CD4-positive, alpha-beta T cell treated with Interferon gamma for 1 hour (primary cell): Measurements from ENCODE around the gene GPHB5.
"Not testable (repeated sequence)": the region's sequence is repeated elsewhere in the genome, so short reads cannot be mapped to it uniquely, and the experiment has no call there.

Source experiments
- DNase-seq: peaks from one replicate; pipeline ENCODE4 v3.0.0-alpha.2; 2020

Gene GPHB5

DNA sequence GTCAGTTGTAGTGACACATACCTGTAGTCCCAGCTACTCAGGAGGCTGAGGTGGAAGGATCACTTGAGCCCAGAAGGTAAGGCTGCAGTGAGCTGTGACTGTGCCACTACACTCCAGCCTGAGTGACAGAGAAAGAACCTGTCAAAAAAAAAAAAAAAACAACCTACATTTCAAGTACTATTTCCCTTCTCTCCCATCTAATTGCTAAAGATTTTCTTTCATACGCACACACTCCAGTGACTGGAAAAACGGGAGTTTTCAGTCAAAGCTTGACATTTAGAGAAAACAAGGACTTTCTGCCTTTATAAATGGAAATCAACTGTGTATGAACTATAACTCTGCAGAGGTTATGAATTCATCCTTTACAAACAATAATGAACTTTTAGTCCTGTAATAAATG is 25.9 kb downstream of the GPHB5 start:
- DNase-seq = no peak

DNA sequence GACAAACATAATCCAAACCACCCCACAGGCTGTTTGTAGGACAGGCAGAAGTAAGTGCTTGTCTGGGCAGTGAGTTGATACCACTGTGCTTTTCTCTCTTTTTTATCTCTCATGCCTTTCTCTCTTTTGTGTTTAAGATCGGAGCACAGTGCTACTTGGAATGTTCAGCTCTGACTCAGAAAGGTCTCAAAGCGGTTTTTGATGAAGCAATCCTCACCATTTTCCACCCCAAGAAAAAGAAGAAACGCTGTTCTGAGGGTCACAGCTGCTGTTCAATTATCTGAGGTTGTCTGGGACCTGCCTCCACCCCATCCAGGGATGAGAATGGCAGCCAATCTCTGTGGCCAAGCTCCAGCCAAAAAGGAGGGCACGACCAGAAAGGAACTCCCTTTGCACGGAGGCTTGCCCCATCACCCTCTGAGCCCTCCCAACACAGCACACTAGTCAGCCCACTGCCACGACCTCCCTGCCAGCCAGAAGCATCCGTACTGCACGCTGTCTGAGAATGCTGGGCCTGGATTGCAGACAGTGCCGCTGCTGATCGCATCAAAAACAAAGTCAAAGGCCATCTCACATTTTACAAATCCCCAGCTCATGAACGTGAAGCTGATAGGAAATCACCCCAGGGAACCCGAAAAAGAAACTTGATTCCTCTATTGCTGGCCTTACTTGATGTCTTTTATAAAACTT is 27.8 kb downstream of the GPHB5 start:
- no peak for DNase-seq

DNA sequence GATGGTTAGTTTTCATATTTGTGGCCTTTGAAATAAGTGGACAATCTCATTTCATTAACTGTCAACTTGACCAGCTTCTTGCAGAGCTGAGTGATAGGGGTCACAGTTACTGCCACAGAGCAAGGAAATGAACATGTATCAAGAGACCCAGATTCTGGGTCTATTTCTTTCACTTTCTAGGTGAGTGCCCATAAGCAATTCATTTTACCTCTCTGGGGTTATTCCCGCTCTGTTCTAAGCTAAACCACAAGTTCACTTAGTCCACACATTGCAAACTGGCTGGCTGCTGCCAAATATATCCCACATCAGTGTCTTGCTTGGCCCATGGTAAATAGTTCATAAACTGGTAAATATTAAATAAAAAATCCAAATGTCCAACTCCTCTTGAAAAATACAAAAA is 29.9 kb downstream of the GPHB5 start:
- DNase-seq = no peak

DNA sequence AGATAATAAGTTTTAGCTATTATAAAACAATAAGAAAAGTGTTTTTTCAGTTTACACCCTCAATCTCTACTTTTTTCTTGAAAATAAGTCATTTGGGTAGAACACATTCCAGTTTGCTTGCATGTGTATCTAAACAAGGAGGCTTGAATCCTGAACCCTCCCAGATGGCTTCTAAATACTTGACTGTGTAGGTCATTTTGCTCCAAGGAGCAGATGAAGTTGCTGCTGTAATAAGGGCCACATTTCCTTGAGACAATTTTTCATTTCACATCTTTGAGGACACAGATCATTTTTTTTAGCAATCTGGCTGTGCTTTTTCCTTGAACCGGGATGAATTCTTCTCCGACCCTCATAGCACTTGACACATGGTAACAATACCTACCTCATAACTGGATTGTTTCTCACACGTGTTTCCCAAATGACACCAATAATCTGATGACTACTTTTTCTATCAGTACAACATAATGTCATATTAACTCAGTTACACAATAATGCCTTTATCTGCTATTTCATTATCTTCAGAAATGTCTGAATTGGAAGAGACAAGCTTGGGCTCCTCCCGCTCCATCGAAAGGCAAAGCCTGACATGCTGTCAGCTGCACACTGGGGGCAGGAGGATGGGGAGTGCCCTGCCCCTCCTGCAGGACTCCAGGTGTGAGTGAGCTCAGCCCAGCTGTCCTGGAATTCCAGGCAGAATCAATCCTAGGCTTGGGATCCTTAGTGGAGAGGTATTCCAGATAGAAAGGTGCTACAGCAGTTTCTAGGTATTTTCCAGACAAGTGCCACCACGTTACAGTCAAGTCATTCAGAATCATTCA is 30.9 kb downstream of the GPHB5 start:
- no peak for DNase-seq

DNA sequence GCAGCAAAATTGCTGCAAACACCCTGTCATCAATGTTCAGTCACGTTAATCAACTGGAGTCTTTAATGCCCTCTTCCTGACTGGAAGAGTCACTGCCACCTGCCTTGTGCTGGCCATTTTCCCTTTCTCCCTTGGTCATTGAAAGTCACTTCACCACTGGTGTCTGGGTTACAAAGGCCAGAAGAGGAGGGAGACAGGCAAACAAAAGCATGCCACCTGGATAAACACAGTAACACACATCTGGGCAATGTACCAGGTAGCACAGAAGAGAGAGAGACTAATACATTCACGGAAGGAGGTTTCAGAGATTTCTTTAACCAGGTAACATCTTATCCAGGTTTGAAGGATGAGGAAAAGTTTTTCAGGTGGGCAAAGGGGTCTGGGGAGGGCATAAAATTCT is 32.7 kb downstream of the GPHB5 start:
- no peak for DNase-seq

DNA sequence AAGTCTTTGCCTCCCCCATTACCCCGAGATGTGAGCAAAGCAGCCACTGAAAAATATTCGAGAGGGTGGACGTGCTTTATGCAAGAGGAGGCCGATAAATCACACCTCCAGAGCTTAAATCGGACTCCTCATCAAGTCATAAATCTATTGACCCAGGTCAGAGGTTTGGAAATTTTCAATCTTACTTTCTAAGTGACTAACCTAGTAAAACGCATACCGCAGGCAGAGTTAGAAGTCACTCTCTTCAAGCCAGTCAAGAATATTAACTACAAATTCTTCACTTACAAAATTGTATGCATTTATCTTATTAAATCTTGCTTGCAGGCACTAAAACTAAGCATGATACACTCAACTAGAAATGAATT is 34.9 kb downstream of the GPHB5 start:
- no peak for DNase-seq

DNA sequence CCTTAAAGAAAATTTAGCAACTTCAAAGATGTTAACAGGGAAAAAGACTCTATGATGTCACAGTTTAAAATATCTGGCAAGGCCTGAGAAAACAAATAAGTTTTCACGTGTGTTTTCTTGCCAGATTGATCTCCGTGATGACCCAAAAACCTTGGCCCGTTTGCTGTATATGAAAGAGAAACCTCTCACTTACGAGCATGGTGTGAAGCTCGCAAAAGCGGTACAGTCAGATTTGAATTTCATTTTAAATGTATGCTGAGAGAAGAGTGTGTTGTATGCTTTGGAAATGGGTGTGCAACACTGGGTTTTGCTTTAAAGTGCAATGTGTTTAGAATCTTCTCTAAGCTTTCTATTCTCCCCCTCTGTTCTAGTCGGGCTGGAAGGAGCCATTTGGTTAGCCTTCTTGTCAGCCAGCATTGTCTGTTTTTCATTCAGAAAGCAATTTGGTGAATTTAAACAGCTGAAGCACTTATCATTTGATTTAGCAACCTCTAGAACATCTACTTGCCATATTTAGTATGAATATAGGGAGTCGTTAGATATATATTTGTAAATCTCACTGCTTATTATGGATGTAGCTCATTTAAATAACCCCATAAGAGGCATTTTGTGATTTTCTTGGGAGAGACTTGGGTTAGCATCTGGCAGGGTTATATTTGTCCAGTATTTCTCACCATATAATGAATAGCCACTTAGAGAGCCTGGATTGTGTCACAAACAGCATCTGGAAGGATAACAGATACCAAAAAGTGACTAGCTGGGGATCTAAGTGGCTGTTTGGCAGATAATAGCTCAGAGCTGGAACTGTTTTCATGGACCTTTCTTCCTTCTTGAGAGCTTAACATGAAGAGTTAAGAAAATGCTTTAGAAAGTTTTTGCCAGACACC is 35.5 kb downstream of the GPHB5 start:
- DNase-seq = no peak

DNA sequence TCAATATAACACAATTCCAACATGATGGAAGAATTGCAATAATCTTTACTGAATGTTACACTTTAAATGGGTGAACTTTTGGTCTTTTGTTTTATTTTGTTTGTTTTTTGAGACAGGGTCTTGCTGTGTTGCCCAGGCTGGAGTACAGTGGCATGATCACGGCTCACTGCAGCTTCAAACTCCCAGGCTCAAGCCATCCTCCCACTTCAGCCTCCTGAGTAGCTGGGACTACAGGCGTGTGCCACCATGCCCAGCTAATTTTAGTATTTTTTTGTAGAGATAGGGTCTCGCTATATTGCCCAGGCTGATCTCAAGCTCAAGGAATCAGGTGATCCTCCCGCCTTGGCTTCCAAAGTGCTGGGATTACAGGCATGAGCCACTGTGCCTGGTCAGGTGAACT is 38.8 kb downstream of the GPHB5 start:
- DNase-seq = not testable (repeated sequence)

DNA sequence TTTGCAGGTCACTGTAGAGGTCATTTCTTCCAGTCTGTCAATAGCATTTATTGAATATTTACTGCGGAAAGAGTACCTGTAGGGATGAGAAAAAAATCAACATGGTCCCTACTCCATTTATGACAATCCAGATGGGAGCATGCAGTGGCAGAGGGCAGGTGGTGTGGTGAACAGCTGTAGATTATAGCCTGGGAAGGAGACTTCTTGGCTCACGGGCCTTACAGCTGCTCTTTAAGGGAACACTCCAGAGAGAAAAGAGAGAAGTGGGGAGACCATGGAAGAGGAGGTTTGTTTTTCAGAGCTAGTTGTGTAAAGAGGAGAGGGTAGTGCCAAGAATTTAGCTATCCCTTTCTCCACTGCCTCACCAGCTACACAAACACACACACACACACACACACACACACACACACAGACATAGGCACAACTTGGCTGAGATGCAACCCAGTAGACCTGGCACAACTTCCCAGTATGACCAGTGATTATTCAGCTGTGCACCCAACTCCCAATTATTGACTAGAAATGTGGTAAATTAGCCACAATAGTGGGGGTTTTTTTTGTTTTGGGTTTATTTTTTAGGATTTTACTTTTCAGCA is 41.0 kb downstream of the GPHB5 start:
- DNase-seq = no peak

DNA sequence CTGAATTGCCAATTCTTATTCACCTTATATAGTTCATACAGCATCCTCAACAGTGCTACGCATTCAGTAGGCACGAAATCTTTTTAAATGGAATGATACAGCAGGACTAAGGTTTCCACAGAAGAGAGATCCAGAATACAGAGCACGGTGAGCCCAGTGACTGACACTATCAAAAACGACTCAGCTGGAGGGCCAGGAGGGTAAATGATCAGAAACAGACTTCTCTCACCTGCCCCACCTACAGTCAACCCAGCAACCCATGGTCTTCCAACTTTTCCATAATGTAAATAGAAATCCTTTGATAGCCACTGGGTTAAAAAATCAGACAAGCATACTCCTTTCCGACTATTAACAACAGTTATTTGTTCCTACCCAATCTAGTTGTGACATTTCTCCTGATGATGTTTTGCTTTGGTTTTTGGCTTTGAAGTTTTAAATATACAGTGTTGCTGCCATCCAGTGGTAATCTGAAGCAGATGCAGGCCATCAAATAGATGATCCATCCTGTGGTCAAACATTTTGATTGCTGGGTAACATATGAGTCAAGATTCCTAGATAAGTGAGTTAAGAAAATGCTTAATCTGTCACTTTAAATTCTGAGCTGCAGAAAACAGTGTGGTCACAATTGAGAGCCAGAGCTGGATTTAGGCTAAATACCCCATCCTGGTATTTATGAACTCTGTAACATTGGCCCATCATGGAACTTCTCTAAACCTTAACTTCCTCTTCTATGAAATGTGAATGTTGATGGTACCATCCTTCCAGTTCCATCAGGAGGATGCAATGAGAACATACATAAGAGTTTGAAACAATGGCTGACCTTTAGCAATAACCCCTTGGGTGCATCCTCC is 42.0 kb downstream of the GPHB5 start:
- no peak for DNase-seq

DNA sequence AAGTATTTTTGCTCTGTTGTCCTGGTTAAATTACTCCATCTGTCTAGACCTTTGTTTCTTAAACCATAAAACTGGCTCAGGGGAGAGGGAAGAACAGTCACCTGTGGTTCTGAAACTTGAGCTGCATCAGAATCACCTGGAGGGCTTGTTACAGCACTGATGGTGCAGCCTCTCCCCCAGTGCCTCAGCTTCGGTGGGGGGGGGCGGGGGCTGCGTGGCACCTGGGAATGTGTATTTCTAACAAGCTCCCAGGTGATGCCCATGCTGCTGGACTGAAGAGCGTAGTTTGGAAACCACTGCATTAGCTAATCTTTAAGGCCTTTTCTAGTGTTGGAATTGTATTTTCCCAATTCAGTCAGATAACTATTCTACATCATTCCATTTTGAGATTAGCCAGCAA is 42.7 kb downstream of the GPHB5 start:
- DNase-seq = no peak

DNA sequence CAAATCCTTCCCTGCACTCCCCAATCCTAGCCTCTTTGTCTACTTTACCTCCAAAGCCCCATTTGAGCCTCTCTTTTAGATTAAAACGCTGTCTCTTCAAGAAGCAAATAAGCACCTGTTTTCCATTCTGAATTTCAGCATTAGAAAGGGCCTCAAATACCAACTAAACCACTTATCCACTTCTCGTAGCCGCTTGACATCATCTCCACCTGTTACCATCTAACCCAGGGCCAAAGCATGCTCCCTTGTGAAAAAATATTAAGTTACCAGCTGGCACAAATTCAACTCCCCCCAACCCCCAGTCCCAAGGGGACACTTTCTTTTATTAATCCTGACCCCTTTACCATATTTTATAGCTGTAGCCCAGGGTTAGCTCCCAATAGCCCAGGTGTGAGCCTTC is 43.1 kb downstream of the GPHB5 start:
- DNase-seq = no peak

DNA sequence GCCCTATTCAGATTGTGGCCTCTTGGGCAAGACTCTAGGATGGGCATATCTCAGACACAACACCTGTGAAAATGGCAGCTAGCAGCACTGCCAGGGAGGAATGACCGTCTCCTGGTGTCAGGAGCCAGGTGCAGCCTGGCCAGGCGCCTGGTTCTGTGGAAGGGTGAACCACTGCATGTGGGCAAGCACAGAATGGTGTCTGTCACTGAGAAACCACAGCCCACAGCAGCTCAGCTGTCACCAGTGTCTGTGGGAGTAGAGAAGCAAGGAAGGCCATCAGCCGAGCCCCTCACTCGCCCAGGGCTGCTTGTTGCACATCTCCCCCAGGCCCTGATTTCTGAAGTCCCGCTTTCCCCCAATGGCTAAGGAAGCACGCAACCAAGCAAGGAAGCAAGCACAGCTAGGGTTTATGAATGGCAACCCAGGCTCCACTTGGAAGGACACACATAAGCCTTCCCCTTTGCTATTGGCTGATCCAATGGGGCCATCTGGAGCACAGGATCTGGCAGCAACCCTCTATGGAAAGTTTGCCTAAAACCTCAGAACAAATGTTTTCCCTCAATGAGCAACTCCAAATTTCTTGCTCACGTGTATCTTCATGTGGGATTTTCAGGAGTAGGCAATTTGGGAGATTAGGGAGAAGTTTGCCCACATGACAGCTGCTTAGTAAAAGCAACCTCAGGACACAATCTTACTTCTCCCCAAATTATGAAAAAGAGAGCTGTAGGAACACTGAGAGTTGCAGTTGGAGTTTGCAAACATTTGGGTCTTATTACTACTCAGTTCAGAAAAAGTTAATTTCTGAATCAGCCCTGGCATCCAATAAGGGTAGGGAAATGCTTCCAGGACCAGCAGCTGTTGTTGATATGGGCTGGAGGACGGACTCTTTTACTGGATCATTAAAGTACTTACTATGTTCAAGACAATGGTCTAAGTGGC is 44.7 kb downstream of the GPHB5 start:
- DNase-seq = no peak

DNA sequence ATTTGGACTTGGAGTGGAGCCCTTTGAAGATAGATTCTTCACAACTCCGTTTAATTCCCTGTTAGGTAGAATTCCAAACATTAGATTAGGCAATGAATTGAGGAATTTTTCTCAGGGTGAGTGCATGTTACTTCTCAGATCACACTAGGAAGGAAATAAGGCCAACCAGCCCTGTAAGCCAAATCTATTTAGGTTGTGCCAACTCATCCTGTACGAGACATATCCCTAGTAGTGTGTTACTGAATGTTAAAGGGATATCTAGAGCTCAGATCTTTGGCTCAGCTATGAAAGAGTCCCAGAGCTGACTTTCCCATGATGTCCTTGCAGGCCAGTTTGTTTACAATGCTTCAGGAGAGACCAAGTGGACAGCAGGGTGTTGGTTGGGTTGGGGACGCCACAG is 45.6 kb downstream of the GPHB5 start:
- DNase-seq = no peak

DNA sequence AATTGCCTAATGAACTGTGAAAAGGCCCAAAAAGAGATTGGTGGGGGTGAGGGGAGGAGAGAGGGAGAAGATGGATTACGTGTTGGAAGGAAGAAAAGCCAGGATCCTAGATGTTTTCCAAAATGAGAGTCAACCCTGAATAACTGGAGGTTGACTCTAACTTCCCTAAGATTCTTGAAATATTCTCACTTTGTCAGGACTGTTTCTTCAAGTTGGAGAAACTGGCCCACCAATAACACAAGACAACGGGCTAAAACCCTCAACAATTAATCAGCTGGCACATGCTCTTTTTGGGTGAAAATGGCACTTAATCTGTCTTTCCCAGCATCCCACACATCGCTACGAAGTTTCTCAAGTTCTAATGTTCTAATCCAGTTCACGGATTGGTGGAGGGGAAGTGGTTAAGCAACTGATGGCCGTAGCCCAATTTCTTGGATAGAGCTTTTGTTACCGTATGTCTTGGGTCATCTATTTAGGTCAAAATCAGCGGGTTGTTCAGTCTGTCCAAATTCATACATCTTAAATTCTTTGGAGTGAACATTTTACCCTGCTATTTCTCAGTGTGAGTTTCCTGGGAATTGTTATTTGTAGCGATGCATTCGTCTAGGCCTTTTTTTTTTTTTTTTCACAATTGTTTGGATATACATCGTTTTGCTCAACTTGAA is 49.0 kb downstream of the GPHB5 start:
- no peak for DNase-seq

DNA sequence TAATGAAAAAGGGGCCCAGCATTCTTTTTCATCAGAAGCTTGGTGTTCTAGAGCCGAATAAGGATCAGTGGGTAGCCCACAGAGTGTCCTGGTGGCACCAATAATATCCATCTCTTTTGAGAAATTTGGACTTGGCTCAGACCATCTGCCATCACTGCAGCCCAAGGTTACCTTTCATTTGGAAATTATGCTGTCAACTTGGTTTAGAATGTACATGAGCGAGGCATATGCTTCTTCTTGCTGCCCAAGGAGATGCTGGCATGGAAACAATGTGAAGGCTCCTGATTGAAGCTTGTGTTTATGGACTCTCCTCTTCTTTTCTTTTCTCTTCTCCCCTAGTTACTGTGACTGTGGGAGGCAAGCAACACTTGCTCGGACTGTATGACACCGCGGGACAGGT is 50.0 kb downstream of the GPHB5 start:
- DNase-seq = no peak

DNA sequence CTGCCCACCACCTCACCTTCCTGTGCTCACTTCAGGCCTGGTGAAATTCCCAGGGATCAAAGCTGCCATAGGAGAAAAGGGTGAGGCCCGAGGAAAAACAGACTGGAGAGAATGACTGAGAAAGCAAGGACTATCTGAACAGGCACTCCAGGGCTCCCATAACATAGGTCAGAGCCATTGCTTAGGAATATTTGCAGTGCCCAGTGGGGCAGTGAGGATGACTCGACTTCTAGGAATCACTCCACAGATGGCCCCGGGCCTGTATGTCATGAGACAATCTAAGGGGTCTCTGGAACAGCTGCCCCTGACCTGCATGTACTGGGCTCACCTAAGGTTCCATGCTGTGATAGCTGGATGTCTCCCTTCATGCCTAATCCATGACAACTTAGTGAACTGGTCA is 51.6 kb downstream of the GPHB5 start:
- no peak for DNase-seq

DNA sequence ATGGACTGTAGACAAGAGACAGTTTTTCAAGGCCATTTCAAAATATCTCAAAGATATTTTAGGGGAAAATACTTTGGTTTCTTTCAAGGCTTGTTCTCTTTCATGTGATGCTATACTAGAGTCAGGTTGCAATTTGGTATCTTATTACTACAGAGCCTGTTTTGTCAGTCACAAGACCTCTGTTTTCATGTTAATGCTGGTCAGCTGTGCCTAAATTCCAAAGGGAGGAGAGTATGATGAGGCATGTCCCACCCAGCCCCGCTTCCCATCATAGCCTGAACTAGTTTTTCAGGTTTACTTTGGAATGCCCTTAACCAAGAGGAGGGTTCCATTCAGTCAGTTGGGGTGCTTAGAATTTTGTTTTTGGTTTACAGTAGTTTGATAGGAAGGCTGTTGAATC is 52.6 kb downstream of the GPHB5 start:
- DNase-seq = no peak
